WTC11 (cell line): Measurements from ENCODE around the gene SCAI.
"Not testable (repeated sequence)": the region's sequence is repeated elsewhere in the genome, so short reads cannot be mapped to it uniquely, and the experiment has no call there.

ENCODE experiments used
- ESRRA ChIP-seq: sonication (generic); formaldehyde crosslinking; IDR thresholded peaks from 2 replicates; pipeline ENCODE4 v1.8.1; 2022; ENCODE audit warnings: mild to moderate bottlenecking, missing genetic modification reagents, borderline replicate concordance
- NFE2L1 ChIP-seq: sonication (generic); formaldehyde crosslinking; IDR thresholded peaks from 2 replicates; pipeline ENCODE4 v1.8.1; 2023; ENCODE audit warnings: missing genetic modification reagents
- SMAD4 ChIP-seq: sonication (generic); formaldehyde crosslinking; IDR thresholded peaks from 2 replicates; pipeline ENCODE4 v1.8.0; 2022; ENCODE audit warnings: mild to moderate bottlenecking, missing genetic modification reagents
- SP1 ChIP-seq: sonication (generic); formaldehyde crosslinking; conservative IDR thresholded peaks from 2 replicates; pipeline ENCODE4 v1.8.1; 2022; ENCODE audit warnings: missing genetic modification reagents
- ZNF232 ChIP-seq: sonication (generic); formaldehyde crosslinking; IDR thresholded peaks from 2 replicates; pipeline ENCODE4 v1.8.0; 2022; ENCODE audit warnings: mild to moderate bottlenecking, missing genetic modification reagents
- TF ChIP-seq, protein P1 (sequence below): sonication (generic); formaldehyde crosslinking; IDR thresholded peaks from 2 replicates; pipeline ENCODE4 v1.8.0; 2022; ENCODE audit warnings: mild to moderate bottlenecking, missing genetic modification reagents
- TF ChIP-seq, protein P2 (sequence below): fragments of 200-600 bp; IDR thresholded peaks from 2 replicates; pipeline ENCODE4 v1.8.0; 2022; ENCODE audit warnings: antibody characterized with exemption
- TF ChIP-seq, protein P3 (sequence below): sonication (generic); formaldehyde crosslinking; conservative IDR thresholded peaks from 2 replicates; pipeline ENCODE4 v1.8.1; 2022; ENCODE audit warnings: mild to moderate bottlenecking, missing genetic modification reagents
- TF ChIP-seq, protein P4 (sequence below): sonication (generic); formaldehyde crosslinking; IDR thresholded peaks from 2 replicates; pipeline ENCODE4 v1.8.0; 2023; ENCODE audit warnings: missing genetic modification reagents, mild to moderate bottlenecking, borderline replicate concordance
- TF ChIP-seq, protein P5 (sequence below): sonication (generic); formaldehyde crosslinking; IDR thresholded peaks from 2 replicates; pipeline ENCODE4 v1.8.0; 2022; ENCODE audit warnings: mild to moderate bottlenecking, missing genetic modification reagents
- TF ChIP-seq, protein P6 (sequence below): sonication (generic); formaldehyde crosslinking; IDR thresholded peaks from 2 replicates; pipeline ENCODE4 v1.8.0; 2022; ENCODE audit warnings: missing genetic modification reagents

DNA sequence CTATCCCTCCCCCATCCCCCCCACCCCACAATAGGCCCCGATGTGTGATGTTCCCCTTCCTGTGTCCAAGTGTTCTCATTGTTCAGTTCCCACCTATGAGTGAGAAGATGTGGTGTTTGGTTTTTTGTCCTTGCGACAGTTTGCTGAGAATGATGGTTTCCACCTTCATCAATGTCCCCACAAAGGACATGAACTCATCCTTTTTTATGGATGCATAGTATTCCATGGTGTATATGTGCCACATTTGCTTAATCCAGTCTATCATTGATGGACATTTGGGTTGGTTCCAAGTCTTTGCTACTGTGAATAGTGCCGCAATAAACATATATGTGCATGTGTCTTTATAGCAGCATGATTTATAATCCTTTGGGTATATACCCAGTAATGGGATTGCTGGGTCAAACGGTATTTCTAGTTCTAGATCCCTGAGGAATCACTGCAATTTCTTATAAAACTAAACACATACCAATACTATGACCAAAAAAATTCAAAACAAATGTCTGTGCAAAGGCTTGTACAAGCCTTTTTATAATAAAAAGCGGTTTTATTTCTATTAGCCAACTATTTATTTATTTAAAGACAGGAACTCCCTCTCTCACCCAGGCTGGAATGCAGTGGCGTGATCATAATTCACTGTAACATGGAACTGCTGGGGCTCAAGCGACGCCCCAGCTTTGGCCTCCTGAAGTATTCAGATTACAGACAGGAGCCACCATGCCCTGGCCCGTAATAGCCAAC, 183.5 kb downstream of the SCAI start:
- TF ChIP-seq, protein P1, sequence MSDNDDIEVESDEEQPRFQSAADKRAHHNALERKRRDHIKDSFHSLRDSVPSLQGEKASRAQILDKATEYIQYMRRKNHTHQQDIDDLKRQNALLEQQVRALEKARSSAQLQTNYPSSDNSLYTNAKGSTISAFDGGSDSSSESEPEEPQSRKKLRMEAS = not testable (repeated sequence)
- TF ChIP-seq, protein P2, sequence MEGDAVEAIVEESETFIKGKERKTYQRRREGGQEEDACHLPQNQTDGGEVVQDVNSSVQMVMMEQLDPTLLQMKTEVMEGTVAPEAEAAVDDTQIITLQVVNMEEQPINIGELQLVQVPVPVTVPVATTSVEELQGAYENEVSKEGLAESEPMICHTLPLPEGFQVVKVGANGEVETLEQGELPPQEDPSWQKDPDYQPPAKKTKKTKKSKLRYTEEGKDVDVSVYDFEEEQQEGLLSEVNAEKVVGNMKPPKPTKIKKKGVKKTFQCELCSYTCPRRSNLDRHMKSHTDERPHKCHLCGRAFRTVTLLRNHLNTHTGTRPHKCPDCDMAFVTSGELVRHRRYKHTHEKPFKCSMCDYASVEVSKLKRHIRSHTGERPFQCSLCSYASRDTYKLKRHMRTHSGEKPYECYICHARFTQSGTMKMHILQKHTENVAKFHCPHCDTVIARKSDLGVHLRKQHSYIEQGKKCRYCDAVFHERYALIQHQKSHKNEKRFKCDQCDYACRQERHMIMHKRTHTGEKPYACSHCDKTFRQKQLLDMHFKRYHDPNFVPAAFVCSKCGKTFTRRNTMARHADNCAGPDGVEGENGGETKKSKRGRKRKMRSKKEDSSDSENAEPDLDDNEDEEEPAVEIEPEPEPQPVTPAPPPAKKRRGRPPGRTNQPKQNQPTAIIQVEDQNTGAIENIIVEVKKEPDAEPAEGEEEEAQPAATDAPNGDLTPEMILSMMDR = not testable (repeated sequence)
- not testable (repeated sequence) for TF ChIP-seq SP1 (CRISPR knock-in tag); SMAD4 (CRISPR knock-in tag); NFE2L1; ESRRA (CRISPR knock-in tag); ZNF232
- TF ChIP-seq, protein P3, sequence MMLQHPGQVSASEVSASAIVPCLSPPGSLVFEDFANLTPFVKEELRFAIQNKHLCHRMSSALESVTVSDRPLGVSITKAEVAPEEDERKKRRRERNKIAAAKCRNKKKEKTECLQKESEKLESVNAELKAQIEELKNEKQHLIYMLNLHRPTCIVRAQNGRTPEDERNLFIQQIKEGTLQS (CRISPR knock-in tag) = not testable (repeated sequence)
- TF ChIP-seq, protein P4, sequence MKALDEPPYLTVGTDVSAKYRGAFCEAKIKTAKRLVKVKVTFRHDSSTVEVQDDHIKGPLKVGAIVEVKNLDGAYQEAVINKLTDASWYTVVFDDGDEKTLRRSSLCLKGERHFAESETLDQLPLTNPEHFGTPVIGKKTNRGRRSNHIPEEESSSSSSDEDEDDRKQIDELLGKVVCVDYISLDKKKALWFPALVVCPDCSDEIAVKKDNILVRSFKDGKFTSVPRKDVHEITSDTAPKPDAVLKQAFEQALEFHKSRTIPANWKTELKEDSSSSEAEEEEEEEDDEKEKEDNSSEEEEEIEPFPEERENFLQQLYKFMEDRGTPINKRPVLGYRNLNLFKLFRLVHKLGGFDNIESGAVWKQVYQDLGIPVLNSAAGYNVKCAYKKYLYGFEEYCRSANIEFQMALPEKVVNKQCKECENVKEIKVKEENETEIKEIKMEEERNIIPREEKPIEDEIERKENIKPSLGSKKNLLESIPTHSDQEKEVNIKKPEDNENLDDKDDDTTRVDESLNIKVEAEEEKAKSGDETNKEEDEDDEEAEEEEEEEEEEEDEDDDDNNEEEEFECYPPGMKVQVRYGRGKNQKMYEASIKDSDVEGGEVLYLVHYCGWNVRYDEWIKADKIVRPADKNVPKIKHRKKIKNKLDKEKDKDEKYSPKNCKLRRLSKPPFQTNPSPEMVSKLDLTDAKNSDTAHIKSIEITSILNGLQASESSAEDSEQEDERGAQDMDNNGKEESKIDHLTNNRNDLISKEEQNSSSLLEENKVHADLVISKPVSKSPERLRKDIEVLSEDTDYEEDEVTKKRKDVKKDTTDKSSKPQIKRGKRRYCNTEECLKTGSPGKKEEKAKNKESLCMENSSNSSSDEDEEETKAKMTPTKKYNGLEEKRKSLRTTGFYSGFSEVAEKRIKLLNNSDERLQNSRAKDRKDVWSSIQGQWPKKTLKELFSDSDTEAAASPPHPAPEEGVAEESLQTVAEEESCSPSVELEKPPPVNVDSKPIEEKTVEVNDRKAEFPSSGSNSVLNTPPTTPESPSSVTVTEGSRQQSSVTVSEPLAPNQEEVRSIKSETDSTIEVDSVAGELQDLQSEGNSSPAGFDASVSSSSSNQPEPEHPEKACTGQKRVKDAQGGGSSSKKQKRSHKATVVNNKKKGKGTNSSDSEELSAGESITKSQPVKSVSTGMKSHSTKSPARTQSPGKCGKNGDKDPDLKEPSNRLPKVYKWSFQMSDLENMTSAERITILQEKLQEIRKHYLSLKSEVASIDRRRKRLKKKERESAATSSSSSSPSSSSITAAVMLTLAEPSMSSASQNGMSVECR (CRISPR knock-in tag) = not testable (repeated sequence)
- TF ChIP-seq, protein P5, sequence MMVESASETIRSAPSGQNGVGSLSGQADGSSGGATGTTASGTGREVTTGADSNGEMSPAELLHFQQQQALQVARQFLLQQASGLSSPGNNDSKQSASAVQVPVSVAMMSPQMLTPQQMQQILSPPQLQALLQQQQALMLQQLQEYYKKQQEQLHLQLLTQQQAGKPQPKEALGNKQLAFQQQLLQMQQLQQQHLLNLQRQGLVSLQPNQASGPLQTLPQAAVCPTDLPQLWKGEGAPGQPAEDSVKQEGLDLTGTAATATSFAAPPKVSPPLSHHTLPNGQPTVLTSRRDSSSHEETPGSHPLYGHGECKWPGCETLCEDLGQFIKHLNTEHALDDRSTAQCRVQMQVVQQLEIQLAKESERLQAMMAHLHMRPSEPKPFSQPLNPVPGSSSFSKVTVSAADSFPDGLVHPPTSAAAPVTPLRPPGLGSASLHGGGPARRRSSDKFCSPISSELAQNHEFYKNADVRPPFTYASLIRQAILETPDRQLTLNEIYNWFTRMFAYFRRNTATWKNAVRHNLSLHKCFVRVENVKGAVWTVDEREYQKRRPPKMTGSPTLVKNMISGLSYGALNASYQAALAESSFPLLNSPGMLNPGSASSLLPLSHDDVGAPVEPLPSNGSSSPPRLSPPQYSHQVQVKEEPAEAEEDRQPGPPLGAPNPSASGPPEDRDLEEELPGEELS (CRISPR knock-in tag) = not testable (repeated sequence)
- TF ChIP-seq, protein P6, sequence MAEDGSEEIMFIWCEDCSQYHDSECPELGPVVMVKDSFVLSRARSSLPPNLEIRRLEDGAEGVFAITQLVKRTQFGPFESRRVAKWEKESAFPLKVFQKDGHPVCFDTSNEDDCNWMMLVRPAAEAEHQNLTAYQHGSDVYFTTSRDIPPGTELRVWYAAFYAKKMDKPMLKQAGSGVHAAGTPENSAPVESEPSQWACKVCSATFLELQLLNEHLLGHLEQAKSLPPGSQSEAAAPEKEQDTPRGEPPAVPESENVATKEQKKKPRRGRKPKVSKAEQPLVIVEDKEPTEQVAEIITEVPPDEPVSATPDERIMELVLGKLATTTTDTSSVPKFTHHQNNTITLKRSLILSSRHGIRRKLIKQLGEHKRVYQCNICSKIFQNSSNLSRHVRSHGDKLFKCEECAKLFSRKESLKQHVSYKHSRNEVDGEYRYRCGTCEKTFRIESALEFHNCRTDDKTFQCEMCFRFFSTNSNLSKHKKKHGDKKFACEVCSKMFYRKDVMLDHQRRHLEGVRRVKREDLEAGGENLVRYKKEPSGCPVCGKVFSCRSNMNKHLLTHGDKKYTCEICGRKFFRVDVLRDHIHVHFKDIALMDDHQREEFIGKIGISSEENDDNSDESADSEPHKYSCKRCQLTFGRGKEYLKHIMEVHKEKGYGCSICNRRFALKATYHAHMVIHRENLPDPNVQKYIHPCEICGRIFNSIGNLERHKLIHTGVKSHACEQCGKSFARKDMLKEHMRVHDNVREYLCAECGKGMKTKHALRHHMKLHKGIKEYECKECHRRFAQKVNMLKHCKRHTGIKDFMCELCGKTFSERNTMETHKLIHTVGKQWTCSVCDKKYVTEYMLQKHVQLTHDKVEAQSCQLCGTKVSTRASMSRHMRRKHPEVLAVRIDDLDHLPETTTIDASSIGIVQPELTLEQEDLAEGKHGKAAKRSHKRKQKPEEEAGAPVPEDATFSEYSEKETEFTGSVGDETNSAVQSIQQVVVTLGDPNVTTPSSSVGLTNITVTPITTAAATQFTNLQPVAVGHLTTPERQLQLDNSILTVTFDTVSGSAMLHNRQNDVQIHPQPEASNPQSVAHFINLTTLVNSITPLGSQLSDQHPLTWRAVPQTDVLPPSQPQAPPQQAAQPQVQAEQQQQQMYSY (CRISPR knock-in tag) = not testable (repeated sequence)
